K562 (cell line): Measurements from ENCODE around the gene QRFPR.

ENCODE experiments used
- ATF1 ChIP-seq, 2 experiments: fragments of 450-650 bp in 1 of 2; IDR thresholded peaks; 2 replicates each; pipeline ENCODE4 v1.6.1; 2016; ENCODE audit warnings: missing compliant biosample characterization in 1 of 2, missing genetic modification characterization in 1 of 2
- CTCF ChIP-seq, 3 experiments: IDR thresholded peaks in 2 of 3; conservative IDR thresholded peaks in 1 of 3; 2 replicates each; pipeline ENCODE4 v1.5.1; 2011 to 2012; ENCODE audit warnings: low read length in 3 of 3, mild to moderate bottlenecking in 3 of 3, control low read depth in 2 of 3, improper control_type of control experiment in 1 of 3, inconsistent platforms in 1 of 3, low read depth in 1 of 3, mixed read lengths in 1 of 3, moderate library complexity in 1 of 3; ENCODE audit not compliant: insufficient read depth in 2 of 3
- EHMT2 ChIP-seq: fragments of 450-650 bp; IDR thresholded peaks from 2 replicates; pipeline ENCODE4 v1.6.1; 2018; ENCODE audit warnings: antibody characterized with exemption
- GATAD2A ChIP-seq: fragments of 450-650 bp; IDR thresholded peaks from 2 replicates; pipeline ENCODE4 v1.6.1; 2017
- IRF2 ChIP-seq: sonication (generic); formaldehyde crosslinking; IDR thresholded peaks from 2 replicates; pipeline ENCODE4 v1.8.1; 2022; ENCODE audit warnings: mild to moderate bottlenecking, missing genetic modification reagents
- MTA2 ChIP-seq: fragments of 450-650 bp; IDR thresholded peaks from 2 replicates; pipeline ENCODE4 v1.6.1; 2016; ENCODE audit warnings: low read depth
- NR2C2 ChIP-seq, 2 experiments: fragments of 200-800 bp in 1 of 2; sonication (Bioruptor generic) in 1 of 2; sonication (generic) in 1 of 2; formaldehyde crosslinking in 1 of 2; IDR thresholded peaks; 2 replicates each; pipeline versions ENCODE4 v1.6.1 to v1.8.0; 2016 to 2022; ENCODE audit warnings: mild to moderate bottlenecking in 1 of 2, missing compliant biosample characterization in 1 of 2, missing genetic modification characterization in 1 of 2, missing genetic modification reagents in 1 of 2
- PURB ChIP-seq: sonication (generic); formaldehyde crosslinking; IDR thresholded peaks from 2 replicates; pipeline ENCODE4 v1.9.0; 2021; ENCODE audit warnings: low read depth, mild to moderate bottlenecking, missing genetic modification reagents
- YY1 ChIP-seq, 3 experiments: IDR thresholded peaks; 2 replicates each; pipeline ENCODE4 v1.6.1; 2011; ENCODE audit warnings: low read length in 2 of 3, mild to moderate bottlenecking in 2 of 3, moderate library complexity in 2 of 3, borderline replicate concordance in 1 of 3, control low read depth in 1 of 3, low read depth in 1 of 3; ENCODE audit not compliant: insufficient read depth in 3 of 3, insufficient replicate concordance in 2 of 3, control insufficient read depth in 1 of 3, insufficient read length in 1 of 3; ENCODE audit errors: extremely low read depth in 1 of 3
- ZNF398 ChIP-seq: fragments of 250-450 bp; sonication (Bioruptor Pico); IDR thresholded peaks from 2 replicates; pipeline ENCODE4 v1.8.0; 2021; ENCODE audit warnings: moderate library complexity, mild to moderate bottlenecking, inconsistent platforms

- TF ChIP-seq EHMT2 (no peak), CTCF (IDR thresholded peaks at IDR 0.05 in 2 of 3, conservative IDR thresholded peaks at IDR 0.05 in 1 of 3; ENCODE audit: insufficient read depth in 2 of 3, low read depth in 1 of 3, low read length in 3 of 3) (no peak), YY1 (IDR thresholded peaks at IDR 0.05; ENCODE audit: borderline replicate concordance in 1 of 3, control insufficient read depth in 1 of 3, extremely low read depth in 1 of 3, insufficient read depth in 3 of 3, insufficient read length in 1 of 3, insufficient replicate concordance in 2 of 3, low read depth in 1 of 3, low read length in 2 of 3) (no peak), IRF2 (CRISPR knock-in tag) (no peak), NR2C2 (CRISPR knock-in tag; IDR thresholded peaks at IDR 0.05) (no peak), NR2C2 (tag; IDR thresholded peaks at IDR 0.05) (no peak), GATAD2A (no peak), ATF1 (CRISPR knock-in tag; IDR thresholded peaks at IDR 0.05) (no peak), ATF1 (tag; IDR thresholded peaks at IDR 0.05) (no peak), ZNF398 (no peak), PURB (no peak), MTA2 (no peak)
Observed at GRCh38 chr4:121299367-121299766, 81.5 kb downstream of the QRFPR start.
